H7 (cell line): Measurements from ENCODE around the gene ATG3. TPM values are rescaled to one million over a fixed set of nuclear protein-coding genes. Genes with fewer than 3 reads are reported as not detected.
"Not testable (repeated sequence)": the region's sequence is repeated elsewhere in the genome, so short reads cannot be mapped to it uniquely, and the experiment has no call there.

Experiments used
- DNase-seq: peaks from one replicate; pipeline ENCODE4 v3.0.0; 2012
- H3K27me3 ChIP-seq: 2 replicates; pipeline ENCODE4 v1.6.0; 2011; ENCODE audit warnings: mild to moderate bottlenecking, low read length; ENCODE audit not compliant: control insufficient read depth, insufficient read depth
- H3K36me3 ChIP-seq: replicated peaks from 2 replicates; pipeline ENCODE4 v1.5.1; 2011; ENCODE audit warnings: low read length; ENCODE audit not compliant: control insufficient read depth, insufficient read depth
- H3K4me3 ChIP-seq: 2 replicates; pipeline ENCODE4 v1.5.1; 2011; ENCODE audit warnings: low read depth, mild to moderate bottlenecking, control low read depth, low read length, moderate library complexity; ENCODE audit not compliant: insufficient read depth
- total RNA-seq: library from RNA; depleted of rRNA; stranded (reverse); fragments of >200 nt; shearing (Covaris generic); gene quantifications from 2 replicates; pipeline ENCODE4 v1.2.3, GENCODE V29; 2014; rRNA removed

The ATG3 gene
- total RNA-seq, 1 experiment from 2014 or later = 53.9 TPM

- H3K4me3 ChIP-seq = no peak within 1 kb of the TSS
- H3K36me3 ChIP-seq = no peaks in the 10 kb centered on the region
These were observed 62.6 kb downstream of the ATG3 start, which contains the start of gene BTLA for GRCh38 chr3:112498914-112499711. TSS of gene BTLA (minus strand) at chr3:112499472. CDS start at chr3:112499358, 114 bp downstream.

GRCh38 chr3:112497897-112498548 lies 63.7 kb downstream of the ATG3 start:
- Histone ChIP-seq H3K4me3 (no peak overlapping the region), H3K27me3 (no peaks in the 10 kb centered on the region)
- DNase-seq = no peak

More at GRCh38 chr3:112498914-112499711, 62.6 kb downstream of the ATG3 start, which contains the start of gene BTLA:
- H3K27me3 ChIP-seq = no peaks in the 10 kb centered on the region
- no peak for DNase-seq

GRCh38 chr3:112496366-112497067 lies 65.2 kb downstream of the ATG3 start:
- DNase-seq = no peak
- H3K27me3 ChIP-seq = no peaks in the 10 kb centered on the region
- no peak overlapping the region for H3K4me3 ChIP-seq
- no peaks in the 10 kb centered on the region for H3K36me3 ChIP-seq

More at GRCh38 chr3:112497897-112498548, 63.7 kb downstream of the ATG3 start:
- H3K36me3 ChIP-seq = no peaks in the 10 kb centered on the region

DNA sequence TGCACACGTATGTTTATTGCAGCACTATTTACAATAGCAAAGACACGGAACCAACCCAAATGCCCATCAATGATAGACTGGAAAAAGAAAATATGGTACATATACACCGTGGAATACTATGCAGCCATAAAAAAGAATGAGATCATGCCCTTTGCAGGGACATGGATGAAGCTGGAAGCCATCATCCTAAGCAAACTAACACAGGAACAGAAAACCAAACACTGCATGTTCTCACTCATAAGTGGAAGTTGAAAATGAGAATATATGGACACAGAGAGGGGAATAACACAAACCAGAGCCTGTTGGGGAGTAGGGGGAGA lies 67.4 kb downstream of the ATG3 start:
- DNase-seq, H3K27me3 ChIP-seq, H3K36me3 ChIP-seq, H3K4me3 ChIP-seq: not testable (repeated sequence)

DNA sequence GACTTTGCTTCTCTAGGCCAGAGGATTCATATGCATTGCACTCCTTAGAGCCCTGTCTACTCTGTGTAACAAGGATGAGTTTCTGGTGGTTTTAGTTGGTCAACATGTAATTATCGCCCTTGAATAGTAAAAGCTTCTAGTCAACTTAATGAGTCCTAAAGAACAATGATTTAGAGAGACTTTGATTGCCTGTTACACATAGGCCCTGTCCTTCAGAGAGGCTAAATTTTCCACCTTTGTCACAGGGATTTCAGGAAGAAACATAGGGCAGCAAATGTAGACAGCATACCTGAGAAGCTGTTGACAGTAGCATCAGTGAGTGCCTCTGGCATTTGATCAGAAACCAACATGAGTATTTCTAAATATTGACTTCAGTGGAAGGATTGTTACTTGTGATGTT lies 69.6 kb downstream of the ATG3 start:
- DNase-seq = no peak
- Histone ChIP-seq H3K36me3 (no peaks in the 10 kb centered on the region), H3K4me3 (no peak overlapping the region), H3K27me3 (no peaks in the 10 kb centered on the region)

DNA sequence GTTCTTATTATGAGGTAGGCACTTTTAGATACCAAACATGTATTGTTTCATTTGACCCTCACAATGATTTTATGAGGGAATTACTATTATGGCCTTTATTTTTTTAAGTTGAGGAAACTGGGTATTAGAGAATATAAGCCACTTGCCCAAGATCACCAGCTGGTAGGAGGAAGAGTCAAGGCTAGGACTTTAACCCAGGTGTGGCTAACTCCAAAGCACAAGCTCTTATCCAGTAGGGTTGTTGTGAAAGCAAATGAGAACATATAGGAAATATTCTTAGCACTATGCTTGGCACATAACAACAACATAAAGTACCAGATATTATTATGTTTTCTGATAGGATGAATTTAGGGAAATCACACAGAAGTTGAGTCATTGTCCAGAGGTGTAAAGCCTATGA lies 70.4 kb downstream of the ATG3 start:
- no peak for DNase-seq
- no peaks in the 10 kb centered on the region for H3K27me3 ChIP-seq
- no peaks in the 10 kb centered on the region for H3K36me3 ChIP-seq
- H3K4me3 ChIP-seq = no peak overlapping the region

DNA sequence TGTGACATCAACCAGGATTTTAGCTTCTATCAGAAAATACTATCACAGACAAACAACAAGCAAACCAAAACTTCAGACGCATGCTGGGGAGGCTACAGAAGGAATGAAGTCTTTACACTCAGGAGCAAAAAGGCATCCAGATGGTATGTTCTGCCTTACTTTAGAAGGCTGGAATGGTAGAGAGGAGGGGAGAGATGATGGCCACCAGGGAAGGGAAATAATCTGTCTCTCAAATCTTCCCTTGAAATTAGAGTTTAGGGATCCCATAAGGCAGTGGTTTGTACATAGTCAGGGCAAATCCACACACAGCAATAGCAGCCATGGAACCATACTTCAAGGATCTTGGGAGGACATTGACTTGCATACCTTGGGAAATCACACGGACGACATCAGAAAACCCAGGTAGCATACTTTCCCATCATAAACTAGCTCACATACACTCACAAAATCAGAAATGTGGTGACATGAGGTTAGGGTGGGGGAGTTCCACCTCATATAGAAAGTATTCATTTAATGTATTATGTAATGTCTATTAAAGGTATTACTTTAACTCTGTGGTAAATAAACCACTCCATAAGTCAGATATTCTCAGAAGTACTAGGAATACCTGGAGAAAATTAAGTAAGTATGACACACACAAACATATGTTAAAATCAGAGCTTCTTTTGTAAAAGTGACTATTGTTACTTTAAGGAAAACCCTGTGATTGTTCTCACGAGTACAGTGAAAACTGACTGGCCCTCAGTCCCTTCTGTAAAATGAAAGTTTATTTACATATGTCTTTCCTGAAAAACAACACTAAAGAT lies 71.9 kb downstream of the ATG3 start:
- Histone ChIP-seq H3K4me3 (no peak overlapping the region), H3K36me3 (no peaks in the 10 kb centered on the region), H3K27me3 (no peaks in the 10 kb centered on the region)
- no peak for DNase-seq

DNA sequence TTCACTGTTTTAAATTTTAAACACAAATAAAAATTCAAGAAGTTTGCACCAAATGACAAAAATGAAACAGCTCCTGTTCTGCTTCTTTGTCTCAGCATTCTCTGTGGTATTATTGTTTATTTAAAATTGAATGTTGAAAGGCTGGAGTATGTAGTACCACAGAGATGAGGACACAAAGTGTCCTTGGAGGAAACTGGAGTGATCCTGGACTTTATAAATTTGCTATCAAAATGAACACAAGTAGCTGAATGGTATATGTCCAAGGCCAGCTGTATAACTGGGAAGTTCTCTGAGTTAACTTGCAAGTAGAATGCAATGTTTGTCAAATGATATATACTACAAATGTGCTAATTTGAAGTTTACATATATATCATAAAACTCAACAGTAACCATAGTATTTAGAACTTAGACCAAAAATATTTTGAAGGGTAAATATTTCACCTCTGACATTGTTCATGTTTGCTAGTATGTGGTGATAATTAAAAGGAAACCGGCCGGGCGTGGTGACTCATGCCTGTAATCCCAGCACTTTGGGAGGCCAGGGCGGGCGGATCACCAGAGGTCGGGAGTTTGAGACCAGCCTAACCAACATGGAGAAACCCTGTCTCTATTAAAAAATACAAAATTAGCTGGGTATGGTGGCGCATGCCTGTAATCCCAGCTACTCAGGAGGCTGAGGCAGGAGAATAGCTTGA lies 74.8 kb downstream of the ATG3 start:
- Histone ChIP-seq H3K4me3 (no peak overlapping the region), H3K27me3 (no peaks in the 10 kb centered on the region), H3K36me3 (no peaks in the 10 kb centered on the region)
- no peak for DNase-seq

GRCh38 chr3:112484352-112484751 lies 77.4 kb downstream of the ATG3 start:
- no peak for DNase-seq
- no peak overlapping the region for H3K4me3 ChIP-seq
- no peaks in the 10 kb centered on the region for H3K27me3 ChIP-seq
- H3K36me3 ChIP-seq = no peaks in the 10 kb centered on the region

GRCh38 chr3:112482675-112483074 lies 79.1 kb downstream of the ATG3 start:
- H3K27me3 ChIP-seq = no peaks in the 10 kb centered on the region
- H3K4me3 ChIP-seq = no peak overlapping the region
- no peak for DNase-seq
- no peaks in the 10 kb centered on the region for H3K36me3 ChIP-seq

Other genes with a start within 250 kb of the ATG3 start
- gene CD200, start 228.8 kb downstream of the ATG3 start, total RNA-seq = 40.9 and 49.4 TPM in 2 replicates
- not detected in 2 replicates for gene BTLA, start 62.5 kb downstream of the ATG3 start, total RNA-seq
- gene SLC35A5, start 83 bp upstream of the ATG3 start, total RNA-seq = 44.4 and 51.5 TPM in 2 replicates
- 17.2 and 19.1 TPM in 2 replicates for gene CCDC80, start 79.2 kb upstream of the ATG3 start, total RNA-seq